ENCODE measurements around the gene NFE2L2. TPM values are rescaled to one million over a fixed set of nuclear protein-coding genes. Genes with fewer than 3 reads are reported as not detected.

The NFE2L2 gene
- total RNA-seq, 1 donor: 127 TPM

DNA sequence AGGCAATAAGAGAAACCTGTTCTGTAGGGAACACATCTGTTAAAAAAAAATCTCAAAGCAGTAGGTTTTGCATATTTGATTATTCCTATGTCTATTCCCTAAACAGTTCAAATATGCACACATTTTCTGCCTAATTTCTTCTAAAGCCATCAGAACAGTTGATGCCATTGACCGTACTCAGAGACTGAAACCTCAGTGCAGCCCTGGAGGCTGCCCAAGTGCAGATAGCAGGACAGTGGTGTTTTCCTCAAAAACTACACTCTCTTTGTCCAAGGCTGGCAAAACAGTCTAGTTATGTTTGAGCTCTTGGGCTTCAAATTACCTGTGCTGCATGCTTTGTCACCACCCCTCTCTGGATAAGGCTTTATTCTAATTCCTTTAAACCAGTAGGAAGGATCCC is 23.3 kb upstream of the NFE2L2 start:
- H3K4me3 ChIP-seq (ENCODE audit: low read depth, low read length): no peak overlapping the region
- no peak for DNase-seq (ENCODE audit: low read depth)
- TF ChIP-seq, protein P1, sequence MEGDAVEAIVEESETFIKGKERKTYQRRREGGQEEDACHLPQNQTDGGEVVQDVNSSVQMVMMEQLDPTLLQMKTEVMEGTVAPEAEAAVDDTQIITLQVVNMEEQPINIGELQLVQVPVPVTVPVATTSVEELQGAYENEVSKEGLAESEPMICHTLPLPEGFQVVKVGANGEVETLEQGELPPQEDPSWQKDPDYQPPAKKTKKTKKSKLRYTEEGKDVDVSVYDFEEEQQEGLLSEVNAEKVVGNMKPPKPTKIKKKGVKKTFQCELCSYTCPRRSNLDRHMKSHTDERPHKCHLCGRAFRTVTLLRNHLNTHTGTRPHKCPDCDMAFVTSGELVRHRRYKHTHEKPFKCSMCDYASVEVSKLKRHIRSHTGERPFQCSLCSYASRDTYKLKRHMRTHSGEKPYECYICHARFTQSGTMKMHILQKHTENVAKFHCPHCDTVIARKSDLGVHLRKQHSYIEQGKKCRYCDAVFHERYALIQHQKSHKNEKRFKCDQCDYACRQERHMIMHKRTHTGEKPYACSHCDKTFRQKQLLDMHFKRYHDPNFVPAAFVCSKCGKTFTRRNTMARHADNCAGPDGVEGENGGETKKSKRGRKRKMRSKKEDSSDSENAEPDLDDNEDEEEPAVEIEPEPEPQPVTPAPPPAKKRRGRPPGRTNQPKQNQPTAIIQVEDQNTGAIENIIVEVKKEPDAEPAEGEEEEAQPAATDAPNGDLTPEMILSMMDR (IDR thresholded peaks at IDR 0.05; ENCODE audit: insufficient read depth, low read length): no peak

DNA sequence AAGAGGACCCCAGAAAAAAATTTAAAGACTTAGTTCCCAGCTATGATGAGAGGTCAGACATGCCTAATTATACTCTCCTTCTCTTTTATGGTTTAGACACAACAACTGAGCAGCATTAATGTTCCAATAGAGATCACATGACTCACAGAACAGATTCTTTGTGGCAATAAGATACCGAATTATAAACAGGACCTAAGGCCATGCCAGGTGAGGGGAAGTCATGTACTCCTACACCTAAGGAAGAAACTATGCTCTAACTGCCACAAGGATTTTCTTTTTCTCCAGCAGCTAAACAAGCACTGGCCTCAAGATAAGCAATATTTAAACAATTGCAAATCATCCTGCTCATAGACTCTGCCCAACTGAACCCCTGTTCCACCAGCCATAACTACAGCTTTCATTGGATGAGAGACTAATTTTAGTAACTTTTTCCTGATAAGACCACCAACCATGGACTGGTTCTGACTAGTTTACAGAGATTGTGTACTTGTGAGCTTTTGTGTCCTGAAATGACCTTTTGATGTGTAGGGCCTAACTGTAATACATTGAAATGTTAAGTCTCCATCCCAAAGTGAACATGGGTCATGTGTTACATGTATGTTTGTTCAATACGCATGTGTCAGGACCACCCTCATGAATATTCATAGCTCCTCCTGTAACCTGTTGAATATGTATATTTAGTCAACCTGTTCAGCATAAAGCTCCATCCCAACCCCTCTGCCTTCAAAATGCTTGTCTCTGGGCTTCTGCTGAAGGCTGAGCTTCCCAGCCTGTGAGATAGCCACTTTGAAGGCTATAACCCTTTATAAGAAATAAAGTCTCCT is 21.6 kb upstream of the NFE2L2 start:
- DNase-seq (ENCODE audit: low read depth): no peak
- TF ChIP-seq, protein P1 (IDR thresholded peaks at IDR 0.05; ENCODE audit: insufficient read depth, low read length): no peak
- H3K4me3 ChIP-seq (ENCODE audit: low read depth, low read length): no peak overlapping the region

DNA sequence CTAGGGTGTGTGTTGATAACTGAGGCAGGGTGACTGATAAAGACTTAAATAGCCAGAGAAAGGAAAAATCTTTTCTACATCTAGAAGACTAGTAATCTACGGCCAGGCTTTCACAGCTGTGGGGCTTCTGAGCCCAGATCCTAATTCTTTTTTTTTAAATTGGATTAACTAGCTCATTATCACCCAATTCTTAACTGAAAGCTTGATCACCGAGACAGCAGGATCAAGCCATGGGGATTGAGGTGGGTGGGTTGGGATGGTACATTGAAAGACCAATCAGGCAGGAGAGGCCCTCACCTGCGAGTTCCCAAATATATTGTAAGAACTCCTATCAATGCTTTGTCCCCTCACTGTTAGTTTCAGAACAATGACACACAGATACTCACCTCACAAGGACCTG is 20.0 kb upstream of the NFE2L2 start:
- TF ChIP-seq, protein P1 (IDR thresholded peaks at IDR 0.05; ENCODE audit: insufficient read depth, low read length): no peak
- DNase-seq (ENCODE audit: low read depth): no peak
- no peak overlapping the region for H3K4me3 ChIP-seq (ENCODE audit: low read depth, low read length)

- no peak for DNase-seq (ENCODE audit: low read depth)
- TF ChIP-seq, protein P1 (IDR thresholded peaks at IDR 0.05; ENCODE audit: insufficient read depth, low read length): no peak
- no peak overlapping the region for H3K4me3 ChIP-seq (ENCODE audit: low read depth, low read length)
Measured at GRCh38 chr2:177283906-177284305, 19.4 kb upstream of the NFE2L2 start.

GRCh38 chr2:177282787-177283572 is 18.5 kb upstream of the NFE2L2 start:
- DNase-seq (ENCODE audit: low read depth): no peak
- TF ChIP-seq, protein P1 (IDR thresholded peaks at IDR 0.05; ENCODE audit: insufficient read depth, low read length): no peak
- no peak overlapping the region for H3K4me3 ChIP-seq (ENCODE audit: low read depth, low read length)

- DNase-seq (ENCODE audit: low read depth): peak; percentile 60
- TF ChIP-seq, protein P1 (IDR thresholded peaks at IDR 0.05; ENCODE audit: insufficient read depth, low read length): no peak
- no peak overlapping the region for H3K4me3 ChIP-seq (ENCODE audit: low read depth, low read length)
Measured at GRCh38 chr2:177282181-177282641, 17.7 kb upstream of the NFE2L2 start.
